WTC11 (cell line): ENCODE measurements around the gene PHRF1. TPM values are rescaled to one million over a fixed set of nuclear protein-coding genes. Genes with fewer than 3 reads are reported as not detected.
A peak's percentile ranks its signal among the peaks of the same experiment; 100 is the strongest.

Source experiments
- ATAC-seq: fragments of 200-7000 bp; cut with Tn5 transposase; 2 replicates; pipeline ENCODE4 v1.10.0; 2021; ENCODE audit warnings: mild to moderate bottlenecking, moderate library complexity
- CTCF ChIA-PET: fragments of 300-600 bp; sonication (Branson Sonifier 250); formaldehyde crosslinking; loops from one replicate; lab custom pipeline; 2021; ENCODE audit warnings: antibody characterized with exemption; lab: Charles Lee
- POLR2A ChIA-PET: fragments of 350-600 bp; sonication (Branson Sonifier 250); formaldehyde crosslinking; loops from one replicate; lab custom pipeline; 2021; ENCODE audit warnings: antibody characterized with exemption; lab: Charles Lee
- DNase-seq: peaks from one replicate; pipeline ENCODE4 v3.0.0; 2021; ENCODE audit warnings: low spot score
- H3K27ac Mint-ChIP-seq: 2 replicates; pipeline ENCODE4 v1.8.0; 2021; ENCODE audit warnings: mixed read lengths
- H3K27me3 Mint-ChIP-seq: 2 replicates; pipeline ENCODE4 v1.8.0; 2021; ENCODE audit warnings: low read depth, mild to moderate bottlenecking, moderate library complexity, mixed read lengths
- H3K36me3 Mint-ChIP-seq: 2 replicates; pipeline ENCODE4 v1.8.0; 2021; ENCODE audit warnings: mixed read lengths
- H3K4me1 Mint-ChIP-seq: 2 replicates; pipeline ENCODE4 v1.8.0; 2022; ENCODE audit warnings: mixed read lengths
- H3K4me3 Mint-ChIP-seq: 2 replicates; pipeline ENCODE4 v1.8.0; 2021; ENCODE audit warnings: mild to moderate bottlenecking, moderate library complexity, mixed read lengths
- H3K9me3 Mint-ChIP-seq: 2 replicates; pipeline ENCODE4 v1.8.0; 2021; ENCODE audit warnings: mixed read lengths
- ATF1 ChIP-seq: sonication (generic); formaldehyde crosslinking; IDR thresholded peaks from 2 replicates; pipeline ENCODE4 v1.8.1; 2023; ENCODE audit warnings: mild to moderate bottlenecking, moderate library complexity, missing genetic modification reagents
- ETV6 ChIP-seq: sonication (generic); formaldehyde crosslinking; IDR thresholded peaks from 2 replicates; pipeline ENCODE4 v1.8.1; 2022; ENCODE audit warnings: mild to moderate bottlenecking, missing genetic modification reagents
- GTF2I ChIP-seq: fragments of 250-450 bp; sonication (Bioruptor Pico); conservative IDR thresholded peaks from 2 replicates; pipeline ENCODE4 v1.4.0; 2021; ENCODE audit warnings: mild to moderate bottlenecking
- HMGA2 ChIP-seq: fragments of 250-450 bp; sonication (Bioruptor Pico); IDR thresholded peaks from 2 replicates; pipeline ENCODE4 v1.4.0; 2021; ENCODE audit warnings: mild to moderate bottlenecking, moderate library complexity
- IRF2 ChIP-seq: sonication (generic); formaldehyde crosslinking; IDR thresholded peaks from 2 replicates; pipeline ENCODE4 v1.8.0; 2022; ENCODE audit warnings: low read depth, missing genetic modification reagents, borderline replicate concordance
- JAZF1 ChIP-seq: fragments of 250-450 bp; sonication (Bioruptor Pico); IDR thresholded peaks from 2 replicates; pipeline ENCODE4 v1.9.0; 2021; ENCODE audit warnings: moderate library complexity, mild to moderate bottlenecking, inconsistent platforms
- KAT7 ChIP-seq: sonication (generic); formaldehyde crosslinking; IDR thresholded peaks from 2 replicates; pipeline ENCODE4 v1.8.1; 2023; ENCODE audit warnings: missing genetic modification reagents, mild to moderate bottlenecking, borderline replicate concordance
- MXD4 ChIP-seq: fragments of 250-450 bp; sonication (Bioruptor Pico); IDR thresholded peaks from 2 replicates; pipeline ENCODE4 v1.8.0; 2021; ENCODE audit warnings: mild to moderate bottlenecking, moderate library complexity, borderline replicate concordance
- NFYB ChIP-seq: sonication (generic); formaldehyde crosslinking; conservative IDR thresholded peaks from 2 replicates; pipeline ENCODE4 v1.8.0; 2022; ENCODE audit warnings: low read depth, missing genetic modification reagents
- RORB ChIP-seq: fragments of 250-450 bp; sonication (Bioruptor Pico); IDR thresholded peaks from 2 replicates; pipeline ENCODE4 v1.9.0; 2021; ENCODE audit warnings: mild to moderate bottlenecking
- SOX15 ChIP-seq: fragments of 250-450 bp; sonication (Bioruptor Pico); IDR thresholded peaks from 2 replicates; pipeline ENCODE4 v1.9.0; 2021; ENCODE audit warnings: mild to moderate bottlenecking
- TCF7 ChIP-seq: sonication (generic); formaldehyde crosslinking; IDR thresholded peaks from 2 replicates; pipeline ENCODE4 v1.8.0; 2022; ENCODE audit warnings: mild to moderate bottlenecking, low read depth, missing genetic modification reagents, moderate library complexity
- TEAD4 ChIP-seq: sonication (generic); formaldehyde crosslinking; IDR thresholded peaks from 2 replicates; pipeline ENCODE4 v1.8.0; 2022; ENCODE audit warnings: mild to moderate bottlenecking, missing genetic modification reagents
- TP53 ChIP-seq: sonication (generic); formaldehyde crosslinking; IDR thresholded peaks from 2 replicates; pipeline ENCODE4 v1.8.1; 2023; ENCODE audit warnings: mild to moderate bottlenecking, missing genetic modification reagents
- ZBTB21 ChIP-seq: sonication (generic); formaldehyde crosslinking; IDR thresholded peaks from 2 replicates; pipeline ENCODE4 v1.8.1; 2023; ENCODE audit warnings: mild to moderate bottlenecking, missing genetic modification reagents, borderline replicate concordance
- ZNF671 ChIP-seq: fragments of 250-450 bp; sonication (Bioruptor Pico); IDR thresholded peaks from 2 replicates; pipeline ENCODE4 v1.8.0; 2021; ENCODE audit warnings: mild to moderate bottlenecking
- total RNA-seq: library from RNA; stranded (reverse); gene quantifications from 3 replicates; pipeline ENCODE4 v1.2.3, GENCODE V29; 2021
- TF ChIP-seq, protein P1 (sequence below): sonication (generic); formaldehyde crosslinking; IDR thresholded peaks from 2 replicates; pipeline ENCODE4 v1.8.1; 2022; ENCODE audit warnings: mild to moderate bottlenecking, moderate library complexity, missing genetic modification reagents
- TF ChIP-seq, protein P2 (sequence below): sonication (generic); formaldehyde crosslinking; IDR thresholded peaks from 2 replicates; pipeline ENCODE4 v1.8.1; 2023; ENCODE audit warnings: mild to moderate bottlenecking, missing genetic modification reagents
- TF ChIP-seq, protein P3 (sequence below): sonication (generic); formaldehyde crosslinking; IDR thresholded peaks from 2 replicates; pipeline ENCODE4 v1.8.1; 2022; ENCODE audit warnings: low read depth, missing genetic modification reagents, borderline replicate concordance
- TF ChIP-seq, protein P4 (sequence below): sonication (generic); formaldehyde crosslinking; IDR thresholded peaks from 2 replicates; pipeline ENCODE4 v1.8.1; 2023; ENCODE audit warnings: mild to moderate bottlenecking, missing genetic modification reagents, borderline replicate concordance
- TF ChIP-seq, protein P5 (sequence below): fragments of 250-450 bp; sonication (Bioruptor Pico); IDR thresholded peaks from 2 replicates; pipeline ENCODE4 v1.9.0; 2021; ENCODE audit warnings: mild to moderate bottlenecking
- TF ChIP-seq, protein P6 (sequence below): fragments of 250-450 bp; sonication (Bioruptor Pico); IDR thresholded peaks from 2 replicates; pipeline ENCODE4 v1.9.0; 2021; ENCODE audit warnings: mild to moderate bottlenecking
- TF ChIP-seq, protein P7 (sequence below): sonication (generic); formaldehyde crosslinking; IDR thresholded peaks from 2 replicates; pipeline ENCODE4 v1.8.0; 2022; ENCODE audit warnings: mild to moderate bottlenecking, missing genetic modification reagents

PHRF1 gene
- total RNA-seq, 1 experiment from 2014 or later: 46.9 TPM

DNA sequence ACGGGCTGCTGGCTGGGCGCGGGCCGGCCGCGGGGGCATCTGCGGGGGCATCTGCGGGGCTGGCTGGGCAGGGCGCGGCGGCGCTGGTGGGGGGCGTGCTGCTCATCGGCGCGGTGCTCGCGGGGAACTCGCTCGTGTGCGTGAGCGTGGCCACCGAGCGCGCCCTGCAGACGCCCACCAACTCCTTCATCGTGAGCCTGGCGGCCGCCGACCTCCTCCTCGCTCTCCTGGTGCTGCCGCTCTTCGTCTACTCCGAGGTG, 61.0 kb downstream of the PHRF1 start (continued):
- TF ChIP-seq, protein P1, sequence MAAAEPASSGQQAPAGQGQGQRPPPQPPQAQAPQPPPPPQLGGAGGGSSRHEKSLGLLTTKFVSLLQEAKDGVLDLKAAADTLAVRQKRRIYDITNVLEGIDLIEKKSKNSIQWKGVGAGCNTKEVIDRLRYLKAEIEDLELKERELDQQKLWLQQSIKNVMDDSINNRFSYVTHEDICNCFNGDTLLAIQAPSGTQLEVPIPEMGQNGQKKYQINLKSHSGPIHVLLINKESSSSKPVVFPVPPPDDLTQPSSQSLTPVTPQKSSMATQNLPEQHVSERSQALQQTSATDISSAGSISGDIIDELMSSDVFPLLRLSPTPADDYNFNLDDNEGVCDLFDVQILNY (CRISPR knock-in tag): no peak
- TF ChIP-seq MXD4 (CRISPR knock-in tag) (no peak), TP53 (CRISPR knock-in tag) (no peak), GTF2I (CRISPR knock-in tag) (no peak), KAT7 (no peak), TCF7 (CRISPR knock-in tag) (no peak), IRF2 (CRISPR knock-in tag) (no peak)
- TF ChIP-seq, protein P2, sequence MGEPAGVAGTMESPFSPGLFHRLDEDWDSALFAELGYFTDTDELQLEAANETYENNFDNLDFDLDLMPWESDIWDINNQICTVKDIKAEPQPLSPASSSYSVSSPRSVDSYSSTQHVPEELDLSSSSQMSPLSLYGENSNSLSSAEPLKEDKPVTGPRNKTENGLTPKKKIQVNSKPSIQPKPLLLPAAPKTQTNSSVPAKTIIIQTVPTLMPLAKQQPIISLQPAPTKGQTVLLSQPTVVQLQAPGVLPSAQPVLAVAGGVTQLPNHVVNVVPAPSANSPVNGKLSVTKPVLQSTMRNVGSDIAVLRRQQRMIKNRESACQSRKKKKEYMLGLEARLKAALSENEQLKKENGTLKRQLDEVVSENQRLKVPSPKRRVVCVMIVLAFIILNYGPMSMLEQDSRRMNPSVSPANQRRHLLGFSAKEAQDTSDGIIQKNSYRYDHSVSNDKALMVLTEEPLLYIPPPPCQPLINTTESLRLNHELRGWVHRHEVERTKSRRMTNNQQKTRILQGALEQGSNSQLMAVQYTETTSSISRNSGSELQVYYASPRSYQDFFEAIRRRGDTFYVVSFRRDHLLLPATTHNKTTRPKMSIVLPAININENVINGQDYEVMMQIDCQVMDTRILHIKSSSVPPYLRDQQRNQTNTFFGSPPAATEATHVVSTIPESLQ (CRISPR knock-in tag): no peak
- TF ChIP-seq, protein P3, sequence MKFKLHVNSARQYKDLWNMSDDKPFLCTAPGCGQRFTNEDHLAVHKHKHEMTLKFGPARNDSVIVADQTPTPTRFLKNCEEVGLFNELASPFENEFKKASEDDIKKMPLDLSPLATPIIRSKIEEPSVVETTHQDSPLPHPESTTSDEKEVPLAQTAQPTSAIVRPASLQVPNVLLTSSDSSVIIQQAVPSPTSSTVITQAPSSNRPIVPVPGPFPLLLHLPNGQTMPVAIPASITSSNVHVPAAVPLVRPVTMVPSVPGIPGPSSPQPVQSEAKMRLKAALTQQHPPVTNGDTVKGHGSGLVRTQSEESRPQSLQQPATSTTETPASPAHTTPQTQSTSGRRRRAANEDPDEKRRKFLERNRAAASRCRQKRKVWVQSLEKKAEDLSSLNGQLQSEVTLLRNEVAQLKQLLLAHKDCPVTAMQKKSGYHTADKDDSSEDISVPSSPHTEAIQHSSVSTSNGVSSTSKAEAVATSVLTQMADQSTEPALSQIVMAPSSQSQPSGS (CRISPR knock-in tag): no peak
- TF ChIP-seq, all 79 proteins: peak for 0

DNA sequence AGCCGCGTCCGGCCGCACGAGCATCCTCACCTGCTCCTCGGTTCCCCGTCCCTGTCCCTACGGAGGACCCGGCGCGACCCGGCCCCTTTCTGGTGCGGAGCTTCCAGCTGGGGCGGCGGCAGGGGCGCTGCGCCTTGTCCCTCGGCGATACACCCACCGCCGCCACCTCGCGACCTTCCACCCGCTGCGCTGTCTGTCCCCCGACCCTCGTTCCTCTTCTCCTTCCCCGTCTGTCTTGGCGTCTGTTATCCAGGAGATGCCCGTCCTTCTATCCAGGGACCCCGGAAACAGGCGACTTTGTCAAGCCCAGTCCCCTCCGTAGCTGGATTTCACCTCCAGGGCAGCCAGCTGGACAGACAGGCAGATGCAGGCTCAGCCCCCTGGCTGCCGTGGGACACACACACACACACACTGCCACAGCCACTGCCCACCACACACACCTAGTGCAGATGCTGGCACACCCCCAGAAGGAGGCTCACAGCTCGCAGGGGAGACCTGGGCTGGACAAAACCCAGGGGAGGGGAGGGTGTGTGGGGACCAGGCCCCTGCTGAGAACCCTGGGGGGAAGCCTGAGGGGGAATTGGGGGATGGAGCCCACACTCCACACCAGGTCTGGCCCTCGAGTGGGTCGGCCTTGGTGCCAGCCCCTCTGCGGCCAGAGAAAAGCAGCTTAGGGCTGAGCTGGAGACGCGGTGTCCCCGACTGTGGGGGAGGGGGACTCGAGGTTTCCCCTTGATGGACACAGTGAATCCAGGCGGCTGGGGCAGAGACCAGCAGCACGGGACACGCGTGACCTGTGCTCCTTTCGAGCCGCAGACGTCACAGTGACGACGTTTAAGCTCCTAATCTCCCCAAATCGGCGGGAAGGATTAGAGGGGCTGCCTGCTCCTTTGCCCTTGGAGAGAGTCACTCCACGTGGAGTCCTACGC, 61.6 kb downstream of the PHRF1 start:
- peak; percentile 4; the same call in 1 of the 2 replicates for ATAC-seq
- Mint-ChIP-seq H3K4me1 (peaks cover 21% of the 10 kb centered on the region), H3K36me3 (no peaks in the 10 kb centered on the region), H3K27ac (no peak overlapping the region), H3K27me3 (peaks cover 53% of the 10 kb centered on the region), H3K4me3 (peak overlapping the region; percentile 67), H3K9me3 (no peaks in the 10 kb centered on the region)
- POLR2A ChIA-PET: interaction anchor here (0.5 to 1.5 kb wide), 3 partner anchors 22 to 207 kb away, joined by 3 to 4 read pairs (median 4); partner anchors contain the start of genes IRF7 and PHRF1
- DNase-seq: no peak
- CTCF ChIA-PET: interaction anchor here (0.8 to 2.3 kb wide), 12 partner anchors 24 to 146 kb away, joined by 3 to 13 read pairs (median 4); partner anchors contain the start of genes GATD1 and HRAS
- TF ChIP-seq JAZF1 (CRISPR knock-in tag): no peak
- TF ChIP-seq, protein P4, sequence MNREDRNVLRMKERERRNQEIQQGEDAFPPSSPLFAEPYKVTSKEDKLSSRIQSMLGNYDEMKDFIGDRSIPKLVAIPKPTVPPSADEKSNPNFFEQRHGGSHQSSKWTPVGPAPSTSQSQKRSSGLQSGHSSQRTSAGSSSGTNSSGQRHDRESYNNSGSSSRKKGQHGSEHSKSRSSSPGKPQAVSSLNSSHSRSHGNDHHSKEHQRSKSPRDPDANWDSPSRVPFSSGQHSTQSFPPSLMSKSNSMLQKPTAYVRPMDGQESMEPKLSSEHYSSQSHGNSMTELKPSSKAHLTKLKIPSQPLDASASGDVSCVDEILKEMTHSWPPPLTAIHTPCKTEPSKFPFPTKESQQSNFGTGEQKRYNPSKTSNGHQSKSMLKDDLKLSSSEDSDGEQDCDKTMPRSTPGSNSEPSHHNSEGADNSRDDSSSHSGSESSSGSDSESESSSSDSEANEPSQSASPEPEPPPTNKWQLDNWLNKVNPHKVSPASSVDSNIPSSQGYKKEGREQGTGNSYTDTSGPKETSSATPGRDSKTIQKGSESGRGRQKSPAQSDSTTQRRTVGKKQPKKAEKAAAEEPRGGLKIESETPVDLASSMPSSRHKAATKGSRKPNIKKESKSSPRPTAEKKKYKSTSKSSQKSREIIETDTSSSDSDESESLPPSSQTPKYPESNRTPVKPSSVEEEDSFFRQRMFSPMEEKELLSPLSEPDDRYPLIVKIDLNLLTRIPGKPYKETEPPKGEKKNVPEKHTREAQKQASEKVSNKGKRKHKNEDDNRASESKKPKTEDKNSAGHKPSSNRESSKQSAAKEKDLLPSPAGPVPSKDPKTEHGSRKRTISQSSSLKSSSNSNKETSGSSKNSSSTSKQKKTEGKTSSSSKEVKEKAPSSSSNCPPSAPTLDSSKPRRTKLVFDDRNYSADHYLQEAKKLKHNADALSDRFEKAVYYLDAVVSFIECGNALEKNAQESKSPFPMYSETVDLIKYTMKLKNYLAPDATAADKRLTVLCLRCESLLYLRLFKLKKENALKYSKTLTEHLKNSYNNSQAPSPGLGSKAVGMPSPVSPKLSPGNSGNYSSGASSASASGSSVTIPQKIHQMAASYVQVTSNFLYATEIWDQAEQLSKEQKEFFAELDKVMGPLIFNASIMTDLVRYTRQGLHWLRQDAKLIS (CRISPR knock-in tag): no peak
- TF ChIP-seq, protein P5, sequence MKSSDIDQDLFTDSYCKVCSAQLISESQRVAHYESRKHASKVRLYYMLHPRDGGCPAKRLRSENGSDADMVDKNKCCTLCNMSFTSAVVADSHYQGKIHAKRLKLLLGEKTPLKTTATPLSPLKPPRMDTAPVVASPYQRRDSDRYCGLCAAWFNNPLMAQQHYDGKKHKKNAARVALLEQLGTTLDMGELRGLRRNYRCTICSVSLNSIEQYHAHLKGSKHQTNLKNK (CRISPR knock-in tag): no peak
- no peak for TF ChIP-seq RORB
- TF ChIP-seq SOX15 (CRISPR knock-in tag): no peak
- TF ChIP-seq ZBTB21 (CRISPR knock-in tag): 0 out of 2 replicates have a peak, but pooled peaks have one; percentile 17
- no peak for TF ChIP-seq ETV6
- TF ChIP-seq, protein P6, sequence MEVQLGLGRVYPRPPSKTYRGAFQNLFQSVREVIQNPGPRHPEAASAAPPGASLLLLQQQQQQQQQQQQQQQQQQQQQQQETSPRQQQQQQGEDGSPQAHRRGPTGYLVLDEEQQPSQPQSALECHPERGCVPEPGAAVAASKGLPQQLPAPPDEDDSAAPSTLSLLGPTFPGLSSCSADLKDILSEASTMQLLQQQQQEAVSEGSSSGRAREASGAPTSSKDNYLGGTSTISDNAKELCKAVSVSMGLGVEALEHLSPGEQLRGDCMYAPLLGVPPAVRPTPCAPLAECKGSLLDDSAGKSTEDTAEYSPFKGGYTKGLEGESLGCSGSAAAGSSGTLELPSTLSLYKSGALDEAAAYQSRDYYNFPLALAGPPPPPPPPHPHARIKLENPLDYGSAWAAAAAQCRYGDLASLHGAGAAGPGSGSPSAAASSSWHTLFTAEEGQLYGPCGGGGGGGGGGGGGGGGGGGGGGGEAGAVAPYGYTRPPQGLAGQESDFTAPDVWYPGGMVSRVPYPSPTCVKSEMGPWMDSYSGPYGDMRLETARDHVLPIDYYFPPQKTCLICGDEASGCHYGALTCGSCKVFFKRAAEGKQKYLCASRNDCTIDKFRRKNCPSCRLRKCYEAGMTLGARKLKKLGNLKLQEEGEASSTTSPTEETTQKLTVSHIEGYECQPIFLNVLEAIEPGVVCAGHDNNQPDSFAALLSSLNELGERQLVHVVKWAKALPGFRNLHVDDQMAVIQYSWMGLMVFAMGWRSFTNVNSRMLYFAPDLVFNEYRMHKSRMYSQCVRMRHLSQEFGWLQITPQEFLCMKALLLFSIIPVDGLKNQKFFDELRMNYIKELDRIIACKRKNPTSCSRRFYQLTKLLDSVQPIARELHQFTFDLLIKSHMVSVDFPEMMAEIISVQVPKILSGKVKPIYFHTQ (CRISPR knock-in tag): no peak
- no peak for TF ChIP-seq ZNF671
- TF ChIP-seq TEAD4 (CRISPR knock-in tag): no peak
- TF ChIP-seq HMGA2: no peak
- TF ChIP-seq, protein P7, sequence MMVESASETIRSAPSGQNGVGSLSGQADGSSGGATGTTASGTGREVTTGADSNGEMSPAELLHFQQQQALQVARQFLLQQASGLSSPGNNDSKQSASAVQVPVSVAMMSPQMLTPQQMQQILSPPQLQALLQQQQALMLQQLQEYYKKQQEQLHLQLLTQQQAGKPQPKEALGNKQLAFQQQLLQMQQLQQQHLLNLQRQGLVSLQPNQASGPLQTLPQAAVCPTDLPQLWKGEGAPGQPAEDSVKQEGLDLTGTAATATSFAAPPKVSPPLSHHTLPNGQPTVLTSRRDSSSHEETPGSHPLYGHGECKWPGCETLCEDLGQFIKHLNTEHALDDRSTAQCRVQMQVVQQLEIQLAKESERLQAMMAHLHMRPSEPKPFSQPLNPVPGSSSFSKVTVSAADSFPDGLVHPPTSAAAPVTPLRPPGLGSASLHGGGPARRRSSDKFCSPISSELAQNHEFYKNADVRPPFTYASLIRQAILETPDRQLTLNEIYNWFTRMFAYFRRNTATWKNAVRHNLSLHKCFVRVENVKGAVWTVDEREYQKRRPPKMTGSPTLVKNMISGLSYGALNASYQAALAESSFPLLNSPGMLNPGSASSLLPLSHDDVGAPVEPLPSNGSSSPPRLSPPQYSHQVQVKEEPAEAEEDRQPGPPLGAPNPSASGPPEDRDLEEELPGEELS (CRISPR knock-in tag): no peak
- no peak for TF ChIP-seq NFYB
- TF ChIP-seq ATF1 (CRISPR knock-in tag): no peak
